ENCODE results near the gene TIE1.

DNA sequence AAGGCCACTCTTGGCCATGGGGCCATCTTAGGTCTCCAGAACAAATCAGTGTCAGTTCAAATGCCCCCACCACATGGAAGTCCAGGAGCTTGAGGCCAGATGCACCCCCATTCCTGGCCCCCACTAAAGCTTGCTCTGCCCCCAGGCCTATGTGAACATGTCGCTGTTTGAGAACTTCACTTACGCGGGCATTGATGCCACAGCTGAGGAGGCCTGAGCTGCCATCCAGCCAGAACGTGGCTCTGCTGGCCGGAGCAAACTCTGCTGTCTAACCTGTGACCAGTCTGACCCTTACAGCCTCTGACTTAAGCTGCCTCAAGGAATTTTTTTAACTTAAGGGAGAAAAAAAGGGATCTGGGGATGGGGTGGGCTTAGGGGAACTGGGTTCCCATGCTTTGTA lies 21.7 kb downstream of the TIE1 start:
- TF ChIP-seq EZH2 (IDR thresholded peaks at IDR 0.05; ENCODE audit: insufficient read depth, poor library complexity, severe bottlenecking): no peak
- no peak for TF ChIP-seq EZH2phosphoT487 (IDR thresholded peaks at IDR 0.05; ENCODE audit: insufficient read depth, low read depth)
